Measurements from ENCODE around the gene NELL2. TPM values are rescaled to one million over a fixed set of nuclear protein-coding genes. Genes with fewer than 3 reads are reported as not detected.
"Not testable (repeated sequence)": the region's sequence is repeated elsewhere in the genome, so short reads cannot be mapped to it uniquely, and the experiment has no call there.

Gene NELL2
- total RNA-seq, 1 experiment from 2014 or later: 1.1 TPM

DNA sequence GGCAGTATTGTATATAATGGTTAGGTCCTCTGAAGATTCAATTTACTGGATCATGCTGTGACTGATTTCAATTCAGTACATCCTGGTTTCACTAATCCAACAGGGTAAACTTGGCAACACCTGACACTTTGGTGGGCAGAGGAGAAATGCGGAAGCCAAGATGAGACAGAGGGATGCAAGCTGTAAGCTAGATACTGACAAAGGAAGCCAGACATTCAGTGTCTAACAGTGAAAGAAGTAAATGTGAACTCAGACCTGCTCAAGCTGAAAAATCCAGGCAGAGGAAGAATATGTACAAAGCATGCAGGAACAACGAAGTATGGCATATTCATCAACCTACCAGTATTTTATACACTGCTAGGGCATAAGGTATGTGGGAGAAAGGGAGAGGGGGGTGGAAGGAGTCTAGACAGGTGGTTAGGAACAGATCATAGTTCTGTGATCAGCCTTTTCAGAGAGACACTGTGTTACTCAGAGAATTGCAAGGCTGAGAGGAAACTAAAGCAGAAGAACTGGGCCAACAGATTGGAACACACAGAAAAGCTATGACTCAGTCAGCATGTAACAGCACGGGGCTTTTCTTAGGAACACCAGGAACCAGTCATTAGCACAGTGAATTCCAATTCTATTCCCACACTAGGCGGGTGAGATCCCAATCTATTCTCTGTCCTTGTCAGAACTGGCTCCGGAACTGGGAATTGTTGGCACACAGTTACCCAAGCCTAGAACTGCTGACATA is 40.3 kb downstream of the NELL2 start:
- Histone ChIP-seq H2AFZ (ENCODE audit: low read depth, low read length, poor library complexity, severe bottlenecking) (no peak overlapping the region), H3K4me3 (replicated peaks in 1 of 2; ENCODE audit: low read depth in 1 of 2, low read length in 2 of 2) (no peak overlapping the region), H3K79me2 (ENCODE audit: insufficient read depth, low read length) (no peaks in the 10 kb centered on the region), H3K9me2 (ENCODE audit: insufficient read depth) (no peaks in the 10 kb centered on the region), H3K4me2 (ENCODE audit: low read length) (no peak overlapping the region), H3K9me3 (ENCODE audit: control insufficient read depth in 1 of 2, insufficient read depth in 1 of 2, low read depth in 1 of 2, low read length in 2 of 2) (no peaks in the 10 kb centered on the region), H3K27me3 (ENCODE audit: insufficient read depth, low read length) (no peaks in the 10 kb centered on the region), H3K9ac (ENCODE audit: low read length) (no peak overlapping the region), H4K20me1 (ENCODE audit: insufficient read depth) (no peaks in the 10 kb centered on the region), H3K36me3 (ENCODE audit: control insufficient read depth in 1 of 2, insufficient read depth in 2 of 2, low read length in 2 of 2) (no peaks in the 10 kb centered on the region), H3K4me1 (ENCODE audit: control insufficient read depth in 1 of 2, insufficient read depth in 2 of 2, low read length in 2 of 2) (no peaks in the 10 kb centered on the region), H3K27ac (ENCODE audit: low read depth, low read length) (no peak overlapping the region)
- intact Hi-C loops (cut with micrococcal nuclease): no loop called here
- DNase-seq (ENCODE audit: low read depth, low spot score) (no peak), ATAC-seq (no peak)
- BruUV-seq (replicated peaks): no TSS peak
- POLR2A ChIA-PET: no interaction called here
- RAD21 ChIA-PET (ENCODE audit: low non-redundant PET in 1 of 2, low total read pairs in 2 of 2, uncharacterized antibody in 2 of 2, unreplicated experiment in 2 of 2): no interaction called here
- TF ChIP-seq ELF1 (IDR thresholded peaks at IDR 0.05; ENCODE audit: borderline replicate concordance, low read depth): no peak
- no peak for TF ChIP-seq CEBPB (IDR thresholded peaks at IDR 0.05; ENCODE audit: low read depth)
- TF ChIP-seq MAX (IDR thresholded peaks at IDR 0.05): no peak
- TF ChIP-seq FOSL1 (IDR thresholded peaks at IDR 0.05; ENCODE audit: low read depth): no peak
- TF ChIP-seq ZFX (IDR thresholded peaks at IDR 0.05): no peak
- no peak for TF ChIP-seq EGR1 (IDR thresholded peaks at IDR 0.05; ENCODE audit: low read depth)
- TF ChIP-seq EZH2 (IDR thresholded peaks at IDR 0.05): no peak
- TF ChIP-seq ZNF274 (IDR thresholded peaks at IDR 0.05; ENCODE audit: low read depth, low read length): no peak
- TF ChIP-seq JUND (IDR thresholded peaks at IDR 0.05): no peak
- TF ChIP-seq, protein P1, sequence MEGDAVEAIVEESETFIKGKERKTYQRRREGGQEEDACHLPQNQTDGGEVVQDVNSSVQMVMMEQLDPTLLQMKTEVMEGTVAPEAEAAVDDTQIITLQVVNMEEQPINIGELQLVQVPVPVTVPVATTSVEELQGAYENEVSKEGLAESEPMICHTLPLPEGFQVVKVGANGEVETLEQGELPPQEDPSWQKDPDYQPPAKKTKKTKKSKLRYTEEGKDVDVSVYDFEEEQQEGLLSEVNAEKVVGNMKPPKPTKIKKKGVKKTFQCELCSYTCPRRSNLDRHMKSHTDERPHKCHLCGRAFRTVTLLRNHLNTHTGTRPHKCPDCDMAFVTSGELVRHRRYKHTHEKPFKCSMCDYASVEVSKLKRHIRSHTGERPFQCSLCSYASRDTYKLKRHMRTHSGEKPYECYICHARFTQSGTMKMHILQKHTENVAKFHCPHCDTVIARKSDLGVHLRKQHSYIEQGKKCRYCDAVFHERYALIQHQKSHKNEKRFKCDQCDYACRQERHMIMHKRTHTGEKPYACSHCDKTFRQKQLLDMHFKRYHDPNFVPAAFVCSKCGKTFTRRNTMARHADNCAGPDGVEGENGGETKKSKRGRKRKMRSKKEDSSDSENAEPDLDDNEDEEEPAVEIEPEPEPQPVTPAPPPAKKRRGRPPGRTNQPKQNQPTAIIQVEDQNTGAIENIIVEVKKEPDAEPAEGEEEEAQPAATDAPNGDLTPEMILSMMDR (IDR thresholded peaks at IDR 0.05 in 2 of 3, conservative IDR thresholded peaks at IDR 0.05 in 1 of 3; ENCODE audit: borderline replicate concordance in 1 of 3, insufficient read depth in 1 of 3, low read depth in 2 of 3, low read length in 2 of 3): no peak
- TF ChIP-seq ZBTB33 (IDR thresholded peaks at IDR 0.05; ENCODE audit: extremely low read depth, insufficient replicate concordance, low read length): no peak
- no peak for TF ChIP-seq REST (IDR thresholded peaks at IDR 0.05; ENCODE audit: low read depth)
- CTCF ChIA-PET: no interaction called here

- DNase-seq (ENCODE audit: low read depth, low spot score); RAD21 ChIA-PET (ENCODE audit: low non-redundant PET in 1 of 2, low total read pairs in 2 of 2, uncharacterized antibody in 2 of 2, unreplicated experiment in 2 of 2); H2AFZ ChIP-seq (ENCODE audit: low read depth, low read length, poor library complexity, severe bottlenecking); H3K27me3 ChIP-seq (ENCODE audit: insufficient read depth, low read length); CTCF ChIA-PET; H3K4me2 ChIP-seq (ENCODE audit: low read length); H3K4me1 ChIP-seq (ENCODE audit: control insufficient read depth in 1 of 2, insufficient read depth in 2 of 2, low read length in 2 of 2); H3K79me2 ChIP-seq (ENCODE audit: insufficient read depth, low read length); H3K27ac ChIP-seq (ENCODE audit: low read depth, low read length); H3K9ac ChIP-seq (ENCODE audit: low read length); POLR2A ChIA-PET; H3K36me3 ChIP-seq (ENCODE audit: control insufficient read depth in 1 of 2, insufficient read depth in 2 of 2, low read length in 2 of 2); H3K4me3 ChIP-seq (replicated peaks in 1 of 2; ENCODE audit: low read depth in 1 of 2, low read length in 2 of 2); intact Hi-C loops (cut with micrococcal nuclease); BruUV-seq (replicated peaks); H4K20me1 ChIP-seq (ENCODE audit: insufficient read depth); H3K9me2 ChIP-seq (ENCODE audit: insufficient read depth); ATAC-seq; H3K9me3 ChIP-seq (ENCODE audit: control insufficient read depth in 1 of 2, insufficient read depth in 1 of 2, low read depth in 1 of 2, low read length in 2 of 2): not testable (repeated sequence)
These were observed 41.1 kb downstream of the NELL2 start for GRCh38 chr12:44834996-44835395.

Measured in HCT116 (cell line).